Measurements from ENCODE around the gene KRT7.

DNA sequence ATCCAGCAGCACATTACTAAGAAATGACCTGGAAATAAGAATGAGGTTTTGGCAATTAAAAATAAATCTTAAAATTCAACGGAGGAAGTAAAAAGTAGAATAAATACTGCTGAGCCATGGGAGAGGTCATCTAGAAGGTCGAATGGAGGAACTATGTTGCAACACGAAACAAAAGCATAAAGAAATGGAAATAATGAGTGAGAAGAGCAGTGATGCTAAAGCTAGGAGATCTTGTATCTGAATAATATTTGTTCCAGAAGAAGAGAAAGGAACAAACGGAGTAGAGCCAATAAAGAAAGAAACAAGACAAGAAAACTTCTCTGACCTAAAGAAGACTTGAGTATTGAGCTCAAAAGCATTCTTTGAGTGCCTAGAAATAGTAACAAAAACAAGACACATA is 6.6 kb upstream of the KRT7 start:
- TF ChIP-seq, protein P1, sequence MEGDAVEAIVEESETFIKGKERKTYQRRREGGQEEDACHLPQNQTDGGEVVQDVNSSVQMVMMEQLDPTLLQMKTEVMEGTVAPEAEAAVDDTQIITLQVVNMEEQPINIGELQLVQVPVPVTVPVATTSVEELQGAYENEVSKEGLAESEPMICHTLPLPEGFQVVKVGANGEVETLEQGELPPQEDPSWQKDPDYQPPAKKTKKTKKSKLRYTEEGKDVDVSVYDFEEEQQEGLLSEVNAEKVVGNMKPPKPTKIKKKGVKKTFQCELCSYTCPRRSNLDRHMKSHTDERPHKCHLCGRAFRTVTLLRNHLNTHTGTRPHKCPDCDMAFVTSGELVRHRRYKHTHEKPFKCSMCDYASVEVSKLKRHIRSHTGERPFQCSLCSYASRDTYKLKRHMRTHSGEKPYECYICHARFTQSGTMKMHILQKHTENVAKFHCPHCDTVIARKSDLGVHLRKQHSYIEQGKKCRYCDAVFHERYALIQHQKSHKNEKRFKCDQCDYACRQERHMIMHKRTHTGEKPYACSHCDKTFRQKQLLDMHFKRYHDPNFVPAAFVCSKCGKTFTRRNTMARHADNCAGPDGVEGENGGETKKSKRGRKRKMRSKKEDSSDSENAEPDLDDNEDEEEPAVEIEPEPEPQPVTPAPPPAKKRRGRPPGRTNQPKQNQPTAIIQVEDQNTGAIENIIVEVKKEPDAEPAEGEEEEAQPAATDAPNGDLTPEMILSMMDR (IDR thresholded peaks at IDR 0.05) = no peak
- TF ChIP-seq EZH2 (IDR thresholded peaks at IDR 0.05; ENCODE audit: borderline replicate concordance, insufficient read depth, low read depth, low read length, poor library complexity, severe bottlenecking) = no peak
